GM12878 (cell line): ENCODE data around the gene PIGU. TPM values are rescaled to one million over a fixed set of nuclear protein-coding genes. Genes with fewer than 3 reads are reported as not detected.

Source experiments
- ATAC-seq: fragments of 200-7000 bp; cut with Tn5 transposase; 3 replicates; pipeline ENCODE4 v1.9.1; 2020; ENCODE audit warnings: mild to moderate bottlenecking, moderate library complexity
- BruUV-seq: library from RNA; stranded (reverse); fragments of 400-500 nt; replicated peaks from 2 replicates; lab custom pipeline; 2021; lab: Mats Ljungman, UMichigan
- CTCF ChIA-PET: fragments of 300-600 bp; sonication (Branson Sonifier 250); formaldehyde crosslinking; extraction: SDS; loops from one replicate; lab custom pipeline; 2021; ENCODE audit warnings: inconsistent platforms; lab: Yijun Ruan, JAX
- POLR2A ChIA-PET: fragments of 350-600 bp; formaldehyde crosslinking; extraction: SDS; loops from one replicate; lab custom pipeline; 2021; ENCODE audit warnings: inconsistent platforms; lab: Charles Lee
- RAD21 ChIA-PET: fragments of 300-600 bp; sonication (Branson Sonifier 250); formaldehyde crosslinking; loops from one replicate; lab custom pipeline; 2023; ENCODE audit warnings: antibody characterized with exemption; ENCODE audit not compliant: unreplicated experiment; lab: Charles Lee
- SMC1A ChIA-PET: fragments of 300-600 bp; sonication (Branson Sonifier 250); formaldehyde crosslinking; loops from one replicate; lab custom pipeline; 2023; ENCODE audit not compliant: unreplicated experiment, uncharacterized antibody; lab: Charles Lee
- DNase-seq: peaks from one replicate; pipeline ENCODE4 v3.0.0-alpha.2; 2011; ENCODE audit warnings: low read depth, low spot score
- FAIRE-seq: peaks from 3 replicates; lab custom pipeline; 2011; peaks lifted over from hg19 to GRCh38; lab: Jason Lieb, UNC
- H2AFZ ChIP-seq: 2 replicates; pipeline ENCODE4 v1.6.0; 2011; ENCODE audit warnings: low read depth, low read length, control low read depth; ENCODE audit not compliant: control insufficient read depth
- H3K27ac ChIP-seq: 2 replicates; pipeline ENCODE4 v1.5.1; 2011; ENCODE audit warnings: control low read depth; ENCODE audit not compliant: control insufficient read depth, insufficient read depth
- H3K27me3 ChIP-seq, 2 experiments: replicated peaks in 1 of 2; 2 replicates each; pipeline versions ENCODE4 v1.6.0 to v1.6.1; 2011; ENCODE audit warnings: low read length in 1 of 2; ENCODE audit not compliant: control insufficient read depth in 2 of 2, insufficient read depth in 2 of 2
- H3K36me3 ChIP-seq, 2 experiments: 2 replicates each; pipeline ENCODE4 v1.5.1; 2011; ENCODE audit warnings: low read length in 1 of 2; ENCODE audit not compliant: control insufficient read depth in 2 of 2, insufficient read depth in 2 of 2
- H3K4me1 ChIP-seq: 2 replicates; pipeline ENCODE4 v1.6.1; 2011; ENCODE audit warnings: mild to moderate bottlenecking, low read length, moderate library complexity, mixed read lengths; ENCODE audit not compliant: control insufficient read depth, insufficient read depth
- H3K4me2 ChIP-seq: 2 replicates; pipeline ENCODE4 v1.6.0; 2011; ENCODE audit warnings: control low read depth; ENCODE audit not compliant: control insufficient read depth, insufficient read depth
- H3K4me3 ChIP-seq: fragments of 200-600 bp; sonication (generic); 2 replicates; pipeline ENCODE4 v1.5.1; 2016
- H3K79me2 ChIP-seq: 2 replicates; pipeline ENCODE4 v1.6.0; 2011; ENCODE audit warnings: low read length; ENCODE audit not compliant: control insufficient read depth, insufficient read depth
- H3K9ac ChIP-seq: 2 replicates; pipeline ENCODE4 v1.8.0; 2011; ENCODE audit warnings: low read length, control low read depth, mixed read lengths; ENCODE audit not compliant: control insufficient read depth, insufficient read depth
- H3K9me3 ChIP-seq: replicated peaks from 3 replicates; pipeline ENCODE4 v1.5.1; 2011; ENCODE audit warnings: mild to moderate bottlenecking, low read length; ENCODE audit not compliant: control insufficient read depth, insufficient read depth
- H4K20me1 ChIP-seq: 2 replicates; pipeline ENCODE4 v1.6.0; 2011; ENCODE audit not compliant: control insufficient read depth, insufficient read depth
- ASH2L ChIP-seq: fragments of 300-600, 200-600 bp; sonication (generic); IDR thresholded peaks from 2 replicates; pipeline ENCODE4 v1.6.1; 2017; ENCODE audit warnings: low read depth, mild to moderate bottlenecking, borderline replicate concordance
- IRF5 ChIP-seq: fragments of 450-650 bp; IDR thresholded peaks from 2 replicates; pipeline ENCODE4 v1.6.1; 2017; ENCODE audit warnings: borderline replicate concordance
- NR2C2 ChIP-seq: IDR thresholded peaks from 2 replicates; pipeline ENCODE4 v1.6.1; 2011; ENCODE audit warnings: borderline replicate concordance, low read depth; ENCODE audit not compliant: control insufficient read depth, insufficient read length
- NR2F1 ChIP-seq: fragments of 450-650 bp; conservative IDR thresholded peaks from 2 replicates; pipeline ENCODE4 v1.6.1; 2017; ENCODE audit warnings: mild to moderate bottlenecking
- PBX3 ChIP-seq: IDR thresholded peaks from 2 replicates; pipeline ENCODE4 v1.6.1; 2011; ENCODE audit warnings: mild to moderate bottlenecking, low read depth, low read length, moderate library complexity; ENCODE audit not compliant: insufficient replicate concordance
- PML ChIP-seq: IDR thresholded peaks from 2 replicates; pipeline ENCODE4 v1.6.1; 2012; ENCODE audit warnings: low read length, inconsistent platforms
- RELA ChIP-seq: fragments of 450-650 bp; IDR thresholded peaks from 2 replicates; pipeline ENCODE4 v1.8.0; 2014; ENCODE audit warnings: borderline replicate concordance; ENCODE audit not compliant: partially characterized antibody
- SKIL ChIP-seq: fragments of 450-650 bp; IDR thresholded peaks from 2 replicates; pipeline ENCODE4 v1.6.1; 2017; ENCODE audit warnings: mild to moderate bottlenecking, low read depth, inconsistent platforms; ENCODE audit not compliant: poor library complexity, severe bottlenecking
- SMAD1 ChIP-seq: fragments of 450-650 bp; IDR thresholded peaks from 2 replicates; pipeline ENCODE4 v1.6.1; 2018; ENCODE audit warnings: mild to moderate bottlenecking, low read depth; ENCODE audit not compliant: partially characterized antibody
- SMC3 ChIP-seq: IDR thresholded peaks from 2 replicates; pipeline ENCODE4 v1.6.1; 2011; ENCODE audit warnings: low read length, improper control_type of control experiment, borderline replicate concordance
- ZBED1 ChIP-seq: IDR thresholded peaks from 2 replicates; pipeline ENCODE4 v1.6.1; 2016; ENCODE audit warnings: borderline replicate concordance
- WGBS: methylation state at CpG from one replicate; pipeline ENCODE4 v1.1.6; 2016; ENCODE audit warnings: low lambda C conversion rate; ENCODE audit not compliant: insufficient replicate concordance, insufficient coverage; ENCODE audit errors: missing lambda C conversion rate; 5-methylcytosine and 5-hydroxymethylcytosine counted together
- in situ Hi-C: fragments of 300-500 bp; cut with MboI; formaldehyde crosslinking; loops from 9 replicates; pipeline ENCODE4 v1.14.3; 2018; ENCODE audit warnings: mixed read lengths
- intact Hi-C: fragments of 100-400 bp; cut with micrococcal nuclease; formaldehyde crosslinking; loops from one replicate; pipeline ENCODE4 v1.14.2; 2022; ENCODE audit not compliant: unreplicated experiment
- polyA plus RNA-seq, 11 experiments: library from polyadenylated mRNA; depleted of rRNA in 4 of 11; unstranded in 6 of 11; stranded (reverse) in 5 of 11; fragments of >200 nt; fragmentation: Nextera tagmentation in 4 of 11; fragmentation: Illumina TruSeq in 1 of 11; extraction: Ambion mirVana in 4 of 11; extraction: Trizol in 1 of 11; gene quantifications; 1 replicate in 1 of 11; 2 replicates in 10 of 11; pipeline versions ENCODE4 v1.2.1 to v1.2.3, GENCODE V29; 2011 to 2016; ENCODE audit warnings: inconsistent platforms in 2 of 11, missing spikeins in 2 of 11, low read depth in 1 of 11
- total RNA-seq, 4 experiments: library from RNA; depleted of rRNA in 3 of 4; stranded (reverse); fragments of >200 nt in 3 of 4; fragmentation: Illumina TruSeq in 1 of 4; extraction: Trizol in 1 of 4; gene quantifications; 2 replicates each; pipeline versions ENCODE4 v1.2.1 to v1.2.3, GENCODE V29; 2013 to 2021

Gene PIGU
- total and polyA plus RNA-seq, 10 of the 15 experiments (the other 5 are each of a cell fraction or from before 2014, with no cell fraction given), result 4.1 to 88.2 (median 25.0) TPM

GRCh38 chr20:34582911-34583310, 94.0 kb downstream of the PIGU start:
- POLR2A ChIA-PET, result interaction anchor here (1.9 kb wide), 1 partner anchor 11 kb away, joined by 5 read pairs; no protein-coding TSS in a partner anchor
- CTCF ChIA-PET, result interaction anchor here (1.2 to 1.5 kb wide), 2 partner anchors 13 to 187 kb away, joined by 3 to 7 read pairs; no protein-coding TSS in a partner anchor
- intact Hi-C loops (no loop called here), in situ Hi-C loops (no loop called here)
- ATAC-seq (no peak), DNase-seq (no peak), FAIRE-seq (no peak)
- no peaks in the 10 kb centered on the region for H3K79me2 ChIP-seq
- 0 out of 2 replicates have a peak, but pooled peaks have one; percentile 14 for TF ChIP-seq NR2F1
- TF ChIP-seq ZBED1, result no peak
- RAD21 ChIA-PET, result no interaction called here
- no peak overlapping the region for H3K4me2 ChIP-seq
- SMC1A ChIA-PET, result interaction anchor here (0.7 to 2.3 kb wide), 7 partner anchors 10 to 270 kb away, joined by 3 to 8 read pairs (median 3); no protein-coding TSS in a partner anchor
- no peaks in the 10 kb centered on the region for H4K20me1 ChIP-seq
- no peak overlapping the region for H2AFZ ChIP-seq
- H3K9me3 ChIP-seq, result no peaks in the 10 kb centered on the region; the same call in 2 of the 3 replicates
- WGBS, result 97% methylated on average over 4 of the region's 4 CpGs
- no peaks in the 10 kb centered on the region for H3K27me3 ChIP-seq
- H3K4me1 ChIP-seq, result peaks cover 13% of the 10 kb centered on the region
- H3K4me3 ChIP-seq, result no peak overlapping the region
- H3K9ac ChIP-seq, result no peak overlapping the region
- no peak overlapping the region for H3K27ac ChIP-seq
- peaks cover 2 to 11% of the 10 kb centered on the region in 2 experiments; a peak in 3 of 4 replicates for H3K36me3 ChIP-seq
- no TSS peak for BruUV-seq

GRCh38 chr20:34582221-34582620, 94.7 kb downstream of the PIGU start:
- no peak overlapping the region for H3K4me3 ChIP-seq
- peaks cover 13% of the 10 kb centered on the region for H3K4me1 ChIP-seq
- ChIA-PET RAD21 (interaction anchor here (1.0 kb wide), 1 partner anchor 65 kb away, joined by 3 read pairs; no protein-coding TSS in a partner anchor), POLR2A (interaction anchor here (0.6 to 1.9 kb wide), 2 partner anchors 12 to 465 kb away, joined by 3 to 5 read pairs; no protein-coding TSS in a partner anchor), CTCF (interaction anchor here (0.8 to 1.2 kb wide), 3 partner anchors 13 to 189 kb away, joined by 3 read pairs; no protein-coding TSS in a partner anchor), SMC1A (interaction anchor here (0.7 to 2.3 kb wide), 3 partner anchors 130 to 269 kb away, joined by 4 to 8 read pairs (median 5); no protein-coding TSS in a partner anchor)
- 0 out of 2 replicates have a peak overlapping the region, but pooled peaks have one; percentile 33 for H3K27ac ChIP-seq
- H3K79me2 ChIP-seq, result no peaks in the 10 kb centered on the region
- peaks cover 2 to 11% of the 10 kb centered on the region in 2 experiments; a peak in 3 of 4 replicates for H3K36me3 ChIP-seq
- WGBS, result 98% methylated on average over 4 of the region's 4 CpGs
- BruUV-seq, result no TSS peak
- H3K4me2 ChIP-seq, result no peak overlapping the region
- no peak for FAIRE-seq
- H3K27me3 ChIP-seq, result no peaks in the 10 kb centered on the region
- intact Hi-C loops (no loop called here), in situ Hi-C loops (no loop called here)
- H2AFZ ChIP-seq, result no peak overlapping the region
- H4K20me1 ChIP-seq, result no peaks in the 10 kb centered on the region
- no peak for DNase-seq
- no peak for ATAC-seq
- no peak overlapping the region for H3K9ac ChIP-seq
- no peaks in the 10 kb centered on the region; the same call in 2 of the 3 replicates for H3K9me3 ChIP-seq
- TF ChIP-seq ASH2L (no peak), RELA (no peak), PML (no peak), SMC3 (no peak), NR2C2 (no peak), SKIL (no peak), SMAD1 (no peak), PBX3 (no peak), IRF5 (no peak)
